ENCODE results near the gene BORA.
"Not testable (repeated sequence)": the region's sequence is repeated elsewhere in the genome, so short reads cannot be mapped to it uniquely, and the experiment has no call there.

BORA gene

DNA sequence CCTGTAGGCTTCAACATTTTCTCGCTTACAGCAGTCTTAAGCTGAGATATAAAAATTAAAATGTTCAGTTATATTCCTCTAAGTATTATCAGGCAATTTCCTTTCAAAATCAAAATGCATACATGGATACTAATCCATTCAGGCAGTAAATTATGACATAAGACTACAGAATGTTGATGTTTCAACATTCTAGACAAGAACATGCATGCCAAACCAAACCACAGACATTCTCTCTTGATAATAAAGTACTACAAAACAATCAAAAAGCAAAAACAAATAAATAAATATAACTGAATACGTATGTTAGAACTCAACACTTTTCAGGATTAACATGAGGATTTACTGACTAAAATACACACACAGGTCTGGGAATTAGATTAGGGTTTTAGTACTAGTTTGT is 46.3 kb downstream of the BORA start:
- DNase-seq = no peak

DNA sequence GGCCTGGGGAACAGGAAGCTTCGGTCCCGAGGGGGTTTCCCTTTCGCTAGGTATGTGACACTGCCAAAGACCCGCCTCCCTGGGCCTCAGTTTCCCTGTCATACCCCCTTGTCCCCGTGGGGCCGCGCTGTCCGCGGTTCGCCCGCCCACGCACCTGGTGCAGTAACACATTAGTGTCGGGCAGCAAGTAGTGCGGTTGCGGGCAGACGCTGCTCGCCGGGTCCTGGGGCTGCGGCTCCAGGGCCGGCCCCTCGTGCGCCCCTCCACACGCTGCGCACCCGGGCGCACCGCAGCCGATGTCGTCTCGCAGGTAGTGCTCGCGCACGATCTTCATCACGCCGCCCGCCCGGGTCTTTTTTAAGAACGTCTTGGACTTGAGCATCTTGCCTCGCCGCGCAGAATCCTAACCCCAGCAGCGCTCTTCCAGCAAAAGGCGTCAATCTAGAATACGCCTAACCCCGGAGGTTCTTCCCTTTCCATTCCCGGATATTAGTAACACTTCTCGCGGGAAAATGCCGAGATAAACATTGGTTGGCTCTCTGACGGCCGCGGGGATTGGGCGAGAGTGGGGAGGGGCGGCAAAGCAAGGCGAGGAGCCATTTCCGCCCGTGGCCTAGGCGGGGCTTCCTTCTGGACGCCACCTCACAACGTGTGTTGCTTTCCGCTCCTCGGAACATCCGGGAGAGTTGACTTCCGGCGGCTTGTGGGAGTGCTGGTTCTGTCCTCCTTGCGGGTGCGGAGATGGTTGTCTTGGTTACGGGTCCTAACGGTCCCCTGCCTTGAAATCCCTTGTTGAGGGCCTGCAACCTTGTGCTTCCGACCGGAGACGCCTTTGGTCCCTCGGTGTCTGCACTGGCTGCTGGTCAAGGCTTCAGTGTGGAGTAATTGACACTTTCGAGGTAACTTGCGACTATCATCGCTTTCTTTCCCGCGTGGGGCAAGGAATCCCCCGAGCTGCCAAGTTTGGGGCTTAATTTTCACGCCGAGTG is 54.0 kb downstream of the BORA start, which contains the start of the genes DIS3 and PIBF1:
TSS of gene DIS3 (minus strand) at position 450 of the 989 bp plus-strand sequence. CDS start at position 382, 68 bp downstream.
TSS of gene PIBF1 (plus strand) at position 683 of the 989 bp plus-strand sequence. CDS start 1,337 bp downstream, outside the sequence.
- DNase-seq = peak; percentile 95

DNA sequence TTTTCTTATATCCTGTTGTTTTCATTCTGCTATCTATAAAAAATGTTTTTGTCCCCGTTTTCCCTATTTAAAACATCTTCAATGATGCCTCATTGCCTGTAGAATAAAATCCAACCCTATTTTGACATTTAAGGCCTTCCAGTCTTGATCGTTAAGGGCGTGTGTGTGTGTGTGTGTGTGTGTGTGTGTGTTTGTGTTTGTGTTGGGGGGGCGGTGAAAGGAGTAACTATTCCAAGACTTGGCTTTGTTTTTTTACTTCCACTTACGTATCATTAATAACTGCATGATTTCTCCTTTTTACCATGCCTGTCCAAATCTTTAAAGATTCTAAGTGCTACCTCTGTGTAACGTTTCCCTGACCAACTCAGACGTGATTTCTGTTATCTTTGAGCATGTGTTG is 55.0 kb downstream of the BORA start:
- no peak for DNase-seq

DNA sequence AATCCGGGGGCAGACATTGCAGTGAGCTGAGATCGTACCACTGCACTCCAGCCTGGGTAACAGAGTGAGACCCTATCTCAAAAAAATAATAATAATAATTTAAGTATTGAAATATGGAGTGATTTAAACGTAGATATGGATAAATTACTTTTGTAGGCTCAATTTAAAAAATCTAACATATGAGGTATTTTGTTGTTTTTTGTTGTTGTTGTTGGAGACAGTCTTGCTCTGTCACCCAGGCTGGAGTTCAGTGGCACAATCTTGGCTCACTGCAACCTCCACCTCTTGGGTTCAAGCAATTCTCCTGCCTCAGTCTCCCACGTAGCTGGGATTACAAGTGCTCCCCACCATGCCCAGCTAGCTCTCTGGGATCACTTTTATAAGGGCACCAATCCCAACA is 57.0 kb downstream of the BORA start:
- DNase-seq = not testable (repeated sequence)

DNA sequence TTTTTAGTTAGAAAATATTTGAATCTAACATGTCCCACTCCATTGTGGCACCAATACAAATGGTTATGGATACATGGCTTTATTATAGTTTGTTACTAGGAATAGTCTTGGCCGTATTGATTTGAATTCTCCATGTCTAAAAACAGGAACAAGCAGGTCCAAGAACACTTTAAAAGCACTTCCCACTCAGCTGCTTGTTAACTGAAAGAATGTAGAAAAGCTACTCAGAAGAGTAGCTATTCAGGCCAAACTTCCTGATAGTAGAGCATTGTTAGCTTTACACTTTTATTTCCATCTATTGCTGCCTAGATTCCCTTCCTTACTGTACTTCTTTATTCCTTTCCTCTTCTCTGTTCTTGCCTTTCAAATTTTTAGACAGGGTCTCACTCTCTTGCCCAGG is 61.1 kb downstream of the BORA start:
- DNase-seq = no peak

DNA sequence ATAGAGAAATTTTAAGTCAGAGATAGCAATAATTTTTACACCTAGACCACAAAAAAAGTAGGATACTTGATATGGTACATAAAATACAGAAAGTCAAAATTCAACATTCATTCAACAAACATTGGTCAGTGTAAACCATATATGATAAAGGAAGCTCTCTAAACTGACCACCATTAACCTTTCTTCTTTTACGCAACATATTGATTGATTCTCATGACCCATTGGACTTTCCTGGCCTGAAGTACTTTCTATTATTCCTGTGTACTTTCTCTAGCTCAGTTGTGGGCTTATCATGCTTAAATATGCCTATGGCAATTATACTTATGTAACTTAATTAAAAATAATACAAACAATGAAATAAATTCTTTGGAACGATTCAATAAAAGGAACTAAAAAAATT is 64.9 kb downstream of the BORA start:
- DNase-seq = no peak

DNA sequence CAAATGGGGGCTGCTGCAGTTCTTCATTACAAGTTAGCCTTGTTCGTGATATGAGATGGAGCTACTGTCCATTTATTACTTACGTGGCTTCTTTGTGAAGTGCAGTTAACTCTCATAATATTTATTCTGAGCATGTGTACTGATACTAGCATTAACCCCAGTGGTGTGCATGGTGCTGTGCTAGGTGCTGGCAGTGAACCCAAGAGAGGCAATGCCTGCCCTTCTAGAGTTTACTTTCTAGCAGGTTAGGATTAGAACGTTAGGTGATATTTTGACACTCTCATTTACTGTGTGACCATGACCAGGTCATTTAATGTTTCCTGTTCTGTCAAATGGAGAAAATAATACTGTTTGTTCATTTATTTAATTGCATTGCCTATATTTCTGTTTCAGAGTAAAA is 71.1 kb downstream of the BORA start:
- DNase-seq = no peak

DNA sequence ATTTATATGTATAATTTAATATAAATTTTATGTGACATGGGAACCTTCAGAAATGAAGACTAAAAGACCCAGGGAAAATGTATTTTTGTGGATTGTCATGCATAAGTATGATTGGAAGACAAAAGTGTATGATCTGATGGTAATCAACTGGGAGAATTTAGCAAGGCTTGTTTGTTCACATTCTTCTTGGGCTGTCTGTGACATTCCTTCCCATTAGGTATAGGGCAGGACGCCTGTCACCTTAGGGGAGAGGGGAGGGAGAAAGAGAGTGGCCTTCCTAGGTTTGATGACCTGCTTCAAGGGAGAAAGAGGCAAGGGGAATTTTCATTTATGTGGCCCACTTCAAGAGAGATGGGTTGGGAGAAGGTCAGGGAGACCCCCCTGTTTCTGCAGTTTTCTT is 76.6 kb downstream of the BORA start:
- DNase-seq = no peak
